ENCODE results near the gene SYT5. TPM values are rescaled to one million over a fixed set of nuclear protein-coding genes. Genes with fewer than 3 reads are reported as not detected.

SYT5 gene
- total and polyA plus RNA-seq, 2 of the 8 experiments (the other 6 are each of a cell fraction or from before 2014, with no cell fraction given): 0.35 to 0.67 TPM

GRCh38 chr19:55206664-55207500 lies 26.8 kb upstream of the SYT5 start:
- no peak for FAIRE-seq
- H3K23ac ChIP-seq (ENCODE audit: insufficient read length): no peak overlapping the region
- H3K79me1 ChIP-seq (ENCODE audit: low read depth, low read length): no peaks in the 10 kb centered on the region
- no peak overlapping the region for H2BK120ac ChIP-seq (replicated peaks; ENCODE audit: low read depth, low read length)
- no peak overlapping the region for H2BK15ac ChIP-seq (ENCODE audit: low read length)
- peak overlapping the region; percentile 68; the same call in 1 of the 2 replicates for H2AFZ ChIP-seq (ENCODE audit: low read length)
- H3K4me2 ChIP-seq (ENCODE audit: insufficient read depth in 1 of 2, low read depth in 2 of 2, low read length in 2 of 2): peak overlapping the region; percentile 47 to 53; a peak in 3 of 4 replicates
- peaks cover 0 to 3% (median under 1%) of the 10 kb centered on the region in 4 experiments; a peak in 2 of 7 replicates for H3K4me1 ChIP-seq (replicated peaks in 1 of 4; ENCODE audit: control insufficient read depth in 3 of 4, insufficient read depth in 4 of 4, low read length in 3 of 4)
- ChIA-PET POLR2A (ENCODE audit: partially characterized antibody) (interaction anchor here (0.9 to 1.1 kb wide), 5 partner anchors 9 to 201 kb away, joined by 3 to 4 read pairs (median 3); partner anchors contain the start of gene UBE2S), CTCF (ENCODE audit: partially characterized antibody) (interaction anchor here (0.8 to 1.5 kb wide), 5 partner anchors 9 to 71 kb away, joined by 3 to 5 read pairs (median 4); partner anchors contain the start of gene DNAAF3)
- WGBS, 2 experiments (ENCODE audit: extremely low coverage in 1 of 2, insufficient coverage in 1 of 2, insufficient read length in 1 of 2, insufficient replicate concordance in 2 of 2, low coverage in 1 of 2, low lambda C conversion rate in 2 of 2, missing lambda C conversion rate in 1 of 2): 63% methylated on average over 26 of the region's 29 CpGs; no CpG with 5 or more reads in 1 of the 2 experiments
- no peak overlapping the region for H3K56ac ChIP-seq (replicated peaks; ENCODE audit: insufficient read length, low read depth, low read length)
- H3K18ac ChIP-seq (ENCODE audit: extremely low read depth, low read length): no peak overlapping the region; the same call in 1 of the 2 replicates
- H3K4ac ChIP-seq (replicated peaks; ENCODE audit: insufficient read length, low read depth, low read length): no peak overlapping the region
- peaks cover 0 to under 1% of the 10 kb centered on the region in 2 experiments; a peak in 1 of 4 replicates for H3K9me3 ChIP-seq (ENCODE audit: insufficient read depth in 2 of 2, low read depth in 1 of 2, low read length in 1 of 2)
- H2BK5ac ChIP-seq (ENCODE audit: low read depth, low read length): no peak overlapping the region
- no peak overlapping the region for H3K14ac ChIP-seq (ENCODE audit: insufficient read length)
- no peaks in the 10 kb centered on the region for H4K20me1 ChIP-seq (replicated peaks in 1 of 2; ENCODE audit: control insufficient read depth in 1 of 2, insufficient read depth in 2 of 2, low read length in 2 of 2)
- no peaks in the 10 kb centered on the region for H3K79me2 ChIP-seq (ENCODE audit: control insufficient read depth in 1 of 2, insufficient read depth in 2 of 2, low read length in 2 of 2)
- H2BK20ac ChIP-seq (ENCODE audit: low read length): no peak overlapping the region
- TF ChIP-seq JUND (IDR thresholded peaks at IDR 0.05; ENCODE audit: low read length) (peak; percentile 95), BCL11A (IDR thresholded peaks at IDR 0.05; ENCODE audit: low read depth in 2 of 2, low read length in 2 of 2) (no peak), TAF1 (IDR thresholded peaks at IDR 0.05; ENCODE audit: low read depth, low read length) (0 out of 2 replicates have a peak, but pooled peaks have one; percentile 38), TBP (IDR thresholded peaks at IDR 0.05; ENCODE audit: low read depth, low read length) (peak; percentile 40; the same call in 1 of the 2 replicates), JUN (IDR thresholded peaks at IDR 0.05; ENCODE audit: low read depth, low read length) (0 out of 2 replicates have a peak, but pooled peaks have one; percentile 57), SUZ12 (IDR thresholded peaks at IDR 0.05; ENCODE audit: low read length) (no peak), MAX (IDR thresholded peaks at IDR 0.05) (peak; percentile 24; the same call in 1 of the 2 replicates), ATF3 (IDR thresholded peaks at IDR 0.05; ENCODE audit: insufficient read depth, low read depth, low read length) (0 out of 2 replicates have a peak, but pooled peaks have one; percentile 27)
- no peak overlapping the region for H4K91ac ChIP-seq (replicated peaks; ENCODE audit: insufficient read length, low read length)
- no peak overlapping the region for H4K5ac ChIP-seq (ENCODE audit: insufficient read length, low read depth, low read length)
- no peak overlapping the region for H2AK5ac ChIP-seq (ENCODE audit: low read depth, low read length)
- H2BK12ac ChIP-seq (ENCODE audit: low read depth, low read length): peak overlapping the region; percentile 60; the same call in 1 of the 2 replicates
- H3K9ac ChIP-seq (replicated peaks in 1 of 4; ENCODE audit: extremely low read depth in 1 of 4, low read depth in 3 of 4, low read length in 3 of 4): no peak overlapping the region
- H4K8ac ChIP-seq (ENCODE audit: extremely low read depth, insufficient read depth, low read length): 0 out of 2 replicates have a peak overlapping the region, but pooled peaks have one; percentile 3
- H3K4me3 ChIP-seq (ENCODE audit: extremely low read depth in 1 of 4, insufficient read depth in 2 of 4, low read depth in 3 of 4, low read length in 4 of 4): no peak overlapping the region
- H3K27ac ChIP-seq (ENCODE audit: low read depth, low read length): no peak overlapping the region
- H3K23me2 ChIP-seq (ENCODE audit: low read depth, low read length): no peaks in the 10 kb centered on the region; the same call in 1 of the 2 replicates
- H3K36me3 ChIP-seq (ENCODE audit: control insufficient read depth in 2 of 4, insufficient read depth in 4 of 4, low read length in 3 of 4): no peaks in the 10 kb centered on the region
- DNase-seq (ENCODE audit: low read depth in 1 of 2, low spot score in 2 of 2): peak in 1 of 2 experiments; percentile 74
- no peaks in the 10 kb centered on the region; a peak in 1 of 7 replicates for H3K27me3 ChIP-seq (replicated peaks in 1 of 4; ENCODE audit: control insufficient read depth in 3 of 4, extremely low read depth in 1 of 4, insufficient read depth in 3 of 4, low read length in 3 of 4)

All from H1 (cell line).